HCT116 (cell line): ENCODE measurements around the gene DNMT3B. TPM values are rescaled to one million over a fixed set of nuclear protein-coding genes. Genes with fewer than 3 reads are reported as not detected.
"Not testable (repeated sequence)": the region's sequence is repeated elsewhere in the genome, so short reads cannot be mapped to it uniquely, and the experiment has no call there.

Experiments
- ATAC-seq: fragments of 200-7000 bp; cut with Tn5 transposase; 2 replicates; pipeline ENCODE4 v1.9.1; 2020; ENCODE audit warnings: mild to moderate bottlenecking, moderate library complexity
- BruUV-seq: library from RNA; stranded (reverse); fragments of 400-500 nt; replicated peaks from 2 replicates; lab custom pipeline; 2021; lab: Mats Ljungman, UMichigan
- CTCF ChIA-PET: fragments of 300-600 bp; sonication (Branson Sonifier 250); formaldehyde crosslinking; loops from one replicate; lab custom pipeline; 2021; ENCODE audit warnings: antibody characterized with exemption; lab: Charles Lee
- POLR2A ChIA-PET: fragments of 300-600, 350-600 bp; sonication (Branson Sonifier 250); formaldehyde crosslinking; loops from one replicate; lab custom pipeline; 2021; ENCODE audit warnings: antibody characterized with exemption; lab: Charles Lee
- RAD21 ChIA-PET, 2 experiments: fragments of 300-600 bp; sonication (Branson Sonifier 250); formaldehyde crosslinking; loops; one replicate each; lab custom pipeline; 2023; ENCODE audit warnings: low total read pairs in 2 of 2; ENCODE audit not compliant: uncharacterized antibody in 2 of 2, unreplicated experiment in 2 of 2, low non-redundant PET in 1 of 2; lab: Charles Lee
- DNase-seq: peaks from one replicate; pipeline ENCODE4 v3.0.0-alpha.2; 2010; ENCODE audit warnings: low read depth, low spot score
- H2AFZ ChIP-seq: fragments of 200-600 bp; shearing (Covaris generic), sonication (generic); 2 replicates; pipeline ENCODE4 v1.6.1; 2017; ENCODE audit warnings: low read depth, mixed run types, mixed read lengths, antibody characterized with exemption, low read length; ENCODE audit not compliant: poor library complexity, severe bottlenecking
- H3K27ac ChIP-seq: 2 replicates; pipeline ENCODE4 v1.5.1; 2012; ENCODE audit warnings: low read depth, low read length
- H3K27me3 ChIP-seq: fragments of 200-600 bp; sonication (generic); 2 replicates; pipeline ENCODE4 v1.6.1; 2016; ENCODE audit warnings: mixed run types, low read length, mixed read lengths; ENCODE audit not compliant: insufficient read depth
- H3K36me3 ChIP-seq, 2 experiments: fragments of 200-500 bp in 1 of 2; fragments of 200-600 bp in 1 of 2; sonication (Bioruptor generic) in 1 of 2; sonication (generic) in 1 of 2; 2 replicates each; pipeline versions ENCODE4 v1.5.1 to v1.6.1; 2014 to 2016; ENCODE audit warnings: low read length in 2 of 2, inconsistent platforms in 1 of 2, mixed read lengths in 1 of 2, mixed run types in 1 of 2; ENCODE audit not compliant: insufficient read depth in 2 of 2, control insufficient read depth in 1 of 2
- H3K4me1 ChIP-seq, 2 experiments: fragments of 200-600 bp in 1 of 2; sonication (generic) in 1 of 2; 2 replicates each; pipeline versions ENCODE4 v1.5.1 to v1.6.1; 2012 to 2017; ENCODE audit warnings: low read length in 2 of 2, inconsistent platforms in 1 of 2, mild to moderate bottlenecking in 1 of 2, mixed read lengths in 1 of 2, mixed run types in 1 of 2, moderate library complexity in 1 of 2; ENCODE audit not compliant: insufficient read depth in 2 of 2, control insufficient read depth in 1 of 2
- H3K4me2 ChIP-seq: fragments of 200-600 bp; sonication (generic); 2 replicates; pipeline ENCODE4 v1.6.1; 2017; ENCODE audit warnings: mixed run types, low read length, mixed read lengths
- H3K4me3 ChIP-seq, 2 experiments: fragments of 200-600 bp in 1 of 2; sonication (generic) in 1 of 2; replicated peaks in 1 of 2; 2 replicates each; pipeline ENCODE4 v1.5.1; 2011 to 2016; ENCODE audit warnings: low read length in 2 of 2, control low read depth in 1 of 2, low read depth in 1 of 2, mild to moderate bottlenecking in 1 of 2, mixed read lengths in 1 of 2, mixed run types in 1 of 2
- H3K79me2 ChIP-seq: fragments of 200-600 bp; sonication (generic); 2 replicates; pipeline ENCODE4 v1.6.1; 2017; ENCODE audit warnings: mild to moderate bottlenecking, mixed run types, low read length, moderate library complexity, mixed read lengths; ENCODE audit not compliant: insufficient read depth
- H3K9ac ChIP-seq: fragments of 200-600 bp; sonication (generic); 2 replicates; pipeline ENCODE4 v1.6.1; 2016; ENCODE audit warnings: low read length, mixed read lengths
- H3K9me2 ChIP-seq: fragments of 200-600 bp; sonication (generic), shearing (Covaris generic); 2 replicates; pipeline ENCODE4 v1.6.1; 2017; ENCODE audit warnings: mixed run types, mild to moderate bottlenecking, moderate library complexity; ENCODE audit not compliant: insufficient read depth
- H3K9me3 ChIP-seq, 2 experiments: fragments of 200-500 bp in 1 of 2; fragments of 200-600 bp in 1 of 2; sonication (Bioruptor generic) in 1 of 2; sonication (generic) in 1 of 2; 2 replicates each; pipeline ENCODE4 v1.6.1; 2014 to 2017; ENCODE audit warnings: low read length in 2 of 2, mixed read lengths in 2 of 2, inconsistent platforms in 1 of 2, low read depth in 1 of 2, mild to moderate bottlenecking in 1 of 2, mixed run types in 1 of 2, moderate library complexity in 1 of 2; ENCODE audit not compliant: control insufficient read depth in 1 of 2, insufficient read depth in 1 of 2
- H4K20me1 ChIP-seq: fragments of 200-600 bp; sonication (generic), shearing (Covaris generic); 2 replicates; pipeline ENCODE4 v1.6.1; 2017; ENCODE audit warnings: mixed run types, mild to moderate bottlenecking, moderate library complexity; ENCODE audit not compliant: insufficient read depth
- ELF1 ChIP-seq: IDR thresholded peaks from 2 replicates; pipeline ENCODE4 v1.6.1; 2012; ENCODE audit warnings: low read depth, borderline replicate concordance
- EZH2phosphoT487 ChIP-seq: fragments of 200-600 bp; IDR thresholded peaks from 2 replicates; pipeline ENCODE4 v1.6.1; 2018; ENCODE audit warnings: antibody characterized with exemption, borderline replicate concordance
- FOSL1 ChIP-seq: IDR thresholded peaks from 2 replicates; pipeline ENCODE4 v1.6.1; 2012; ENCODE audit warnings: low read depth
- POLR2A ChIP-seq: IDR thresholded peaks from 2 replicates; pipeline ENCODE4 v1.7.0; 2011; ENCODE audit warnings: borderline replicate concordance; ENCODE audit not compliant: insufficient read depth, insufficient read length; ENCODE audit errors: extremely low read depth
- POLR2AphosphoS5 ChIP-seq: IDR thresholded peaks from 2 replicates; pipeline ENCODE4 v1.6.1; 2011; ENCODE audit warnings: mild to moderate bottlenecking, low read depth, low read length, moderate library complexity
- RAD21 ChIP-seq: IDR thresholded peaks from 2 replicates; pipeline ENCODE4 v1.6.1; 2012; ENCODE audit warnings: low read depth, mild to moderate bottlenecking
- SIN3A ChIP-seq: IDR thresholded peaks from 2 replicates; pipeline ENCODE4 v1.6.1; 2012; ENCODE audit warnings: low read depth
- intact Hi-C: fragments of 100-400 bp; cut with micrococcal nuclease; formaldehyde crosslinking; loops from 2 replicates; pipeline ENCODE4 v1.10.0; 2022
- total RNA-seq: library from RNA; stranded (reverse); gene quantifications from one replicate; pipeline ENCODE4 v1.2.1, GENCODE V29; 2021; ENCODE audit not compliant: unreplicated experiment

DNMT3B gene
- total RNA-seq, 1 experiment from 2014 or later = 22.2 TPM

DNA sequence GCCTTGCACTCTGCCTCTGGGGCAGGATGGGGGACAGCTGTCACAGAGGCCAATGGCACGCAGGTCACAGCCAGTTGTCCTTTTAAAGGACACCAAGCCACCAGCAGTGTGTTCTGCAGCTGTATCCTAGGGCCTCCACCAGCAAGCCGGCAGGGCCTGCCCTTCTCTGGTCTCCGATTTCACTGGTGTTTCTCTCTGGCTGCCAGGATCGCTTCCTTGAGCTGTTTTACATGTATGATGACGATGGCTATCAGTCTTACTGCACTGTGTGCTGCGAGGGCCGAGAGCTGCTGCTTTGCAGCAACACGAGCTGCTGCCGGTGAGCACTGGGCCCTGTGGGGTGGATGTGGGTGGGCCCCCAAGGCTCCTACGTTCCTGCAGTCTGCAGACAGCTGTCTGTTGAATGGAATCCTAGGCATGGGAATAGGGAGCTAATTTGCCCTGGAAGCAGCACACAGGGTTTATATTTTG lies 34.8 kb downstream of the DNMT3B start:
- intact Hi-C loops = no loop called here
- ATAC-seq = no peak
- no TSS peak for BruUV-seq
- ChIA-PET CTCF (interaction anchor here (1.6 kb wide), 1 partner anchor 19 kb away, joined by 5 read pairs; no protein-coding TSS in a partner anchor), RAD21 (no interaction called here), POLR2A (no interaction called here)
- H3K27ac ChIP-seq = no peak overlapping the region
- peaks cover 41 to 63% of the 10 kb centered on the region in 2 experiments for H3K36me3 ChIP-seq
- H3K9ac ChIP-seq = no peak overlapping the region
- H3K4me3 ChIP-seq = no peak overlapping the region
- H3K9me2 ChIP-seq = no peaks in the 10 kb centered on the region
- DNase-seq = no peak
- no peaks in the 10 kb centered on the region for H3K9me3 ChIP-seq
- H3K4me2 ChIP-seq = no peak overlapping the region
- H3K79me2 ChIP-seq = no peaks in the 10 kb centered on the region
- H3K4me1 ChIP-seq = no peaks in the 10 kb centered on the region
- TF ChIP-seq SIN3A (no peak), POLR2A (no peak), ELF1 (no peak), EZH2phosphoT487 (no peak), POLR2AphosphoS5 (no peak), FOSL1 (no peak), RAD21 (no peak)
- no peaks in the 10 kb centered on the region for H3K27me3 ChIP-seq
- H2AFZ ChIP-seq = no peak overlapping the region
- no peaks in the 10 kb centered on the region for H4K20me1 ChIP-seq

DNA sequence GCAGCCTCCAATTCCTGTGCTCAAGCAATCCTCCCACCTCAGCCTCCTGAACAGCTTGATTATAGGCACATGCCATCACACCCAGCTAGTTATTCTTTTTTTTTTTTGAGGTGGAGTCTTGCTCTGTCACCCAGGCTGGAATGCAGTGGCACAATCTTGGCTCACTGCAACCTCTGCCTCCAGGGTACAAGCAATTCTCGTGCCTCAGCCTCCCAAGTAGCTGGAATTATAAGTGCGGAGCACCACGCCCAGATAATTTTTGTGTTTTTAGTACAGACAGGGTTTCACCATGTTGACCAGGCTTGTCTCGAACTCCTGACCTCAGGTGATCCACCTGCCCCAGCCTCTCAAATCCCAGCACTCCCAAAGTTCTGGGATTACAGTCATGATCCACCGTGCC lies 35.4 kb downstream of the DNMT3B start:
- H3K9me3 ChIP-seq, H3K9ac ChIP-seq, BruUV-seq, DNase-seq, H3K4me1 ChIP-seq, ATAC-seq, POLR2A ChIA-PET, H3K4me2 ChIP-seq, H4K20me1 ChIP-seq, H3K4me3 ChIP-seq, H3K27ac ChIP-seq, H3K9me2 ChIP-seq, H3K27me3 ChIP-seq, intact Hi-C loops, RAD21 ChIA-PET, H2AFZ ChIP-seq, H3K79me2 ChIP-seq: not testable (repeated sequence)
- H3K36me3 ChIP-seq = peaks cover 40 to 63% of the 10 kb centered on the region in 2 experiments
- CTCF ChIA-PET = interaction anchor here (1.4 to 1.6 kb wide), 2 partner anchors 8 to 19 kb away, joined by 5 read pairs; no protein-coding TSS in a partner anchor
